SK-N-SH (cell line): ENCODE results near the gene SLC34A3. TPM values are rescaled to one million over a fixed set of nuclear protein-coding genes. Genes with fewer than 3 reads are reported as not detected.

Source experiments
- CTCF ChIA-PET: fragments of 300-600, 350-600 bp; formaldehyde crosslinking; extraction: SDS; loops from one replicate; lab custom pipeline; 2021; lab: Yijun Ruan, JAX
- POLR2A ChIA-PET: fragments of 350-600 bp; sonication (Branson Sonifier 250); formaldehyde crosslinking; extraction: SDS; loops from one replicate; lab custom pipeline; 2020; ENCODE audit warnings: antibody characterized with exemption, inconsistent platforms; lab: Yijun Ruan, JAX
- DNase-seq: peaks from one replicate; pipeline ENCODE4 v3.0.0; 2012
- H2AFZ ChIP-seq: fragments of 200-600 bp; sonication (generic); 2 replicates; pipeline ENCODE4 v1.8.1; 2016; ENCODE audit warnings: antibody characterized with exemption, mild to moderate bottlenecking, low read depth
- H3F3A ChIP-seq: fragments of 200-600 bp; sonication (generic); replicated peaks from 2 replicates; pipeline ENCODE3; 2016; ENCODE audit warnings: antibody characterized with exemption, mild to moderate bottlenecking; ENCODE audit not compliant: insufficient read depth
- H3K27ac ChIP-seq, 2 experiments: fragments of 200-500 bp in 1 of 2; fragments of 200-600 bp in 1 of 2; sonication (Bioruptor generic) in 1 of 2; sonication (generic), shearing (Covaris generic) in 1 of 2; 2 replicates each; pipeline versions ENCODE4 v1.5.1 to v1.6.1; 2014 to 2016; ENCODE audit warnings: low read depth in 2 of 2, inconsistent platforms in 1 of 2, low read length in 1 of 2, mild to moderate bottlenecking in 1 of 2, mixed read lengths in 1 of 2
- H3K27me3 ChIP-seq: fragments of 200-600 bp; sonication (generic), shearing (Covaris generic); 2 replicates; pipeline ENCODE4 v1.6.1; 2016; ENCODE audit warnings: mixed run types; ENCODE audit not compliant: insufficient read depth
- H3K36me3 ChIP-seq, 2 experiments: fragments of 200-500 bp in 1 of 2; fragments of 200-600 bp in 1 of 2; sonication (Bioruptor generic) in 1 of 2; sonication (generic) in 1 of 2; replicated peaks in 1 of 2; 2 replicates each; pipeline versions ENCODE3 to v1.5.1; 2014 to 2016; ENCODE audit warnings: low read length in 1 of 2, mild to moderate bottlenecking in 1 of 2; ENCODE audit not compliant: insufficient read depth in 2 of 2, control insufficient read depth in 1 of 2
- H3K4me1 ChIP-seq, 2 experiments: fragments of 200-500 bp in 1 of 2; fragments of 200-600 bp in 1 of 2; sonication (Bioruptor generic) in 1 of 2; sonication (generic), shearing (Covaris generic) in 1 of 2; 2 replicates each; pipeline versions ENCODE4 v1.5.1 to v1.6.1; 2014 to 2016; ENCODE audit warnings: low read depth in 1 of 2, low read length in 1 of 2, mixed run types in 1 of 2; ENCODE audit not compliant: insufficient read depth in 2 of 2, control insufficient read depth in 1 of 2
- H3K4me2 ChIP-seq: fragments of 200-600 bp; sonication (generic), shearing (Covaris generic); 2 replicates; pipeline ENCODE4 v1.6.1; 2017; ENCODE audit warnings: mixed run types
- H3K4me3 ChIP-seq, 2 experiments: fragments of 200-500 bp in 1 of 2; fragments of 200-600 bp in 1 of 2; sonication (Bioruptor generic) in 1 of 2; sonication (generic), shearing (Covaris generic) in 1 of 2; 2 replicates each; pipeline versions ENCODE4 v1.5.1 to v1.8.1; 2014 to 2016; ENCODE audit warnings: low read depth in 2 of 2, inconsistent platforms in 1 of 2, low read length in 1 of 2, mild to moderate bottlenecking in 1 of 2, mixed read lengths in 1 of 2, moderate library complexity in 1 of 2
- H3K79me2 ChIP-seq: fragments of 200-600 bp; sonication (generic); 2 replicates; pipeline ENCODE4 v1.8.1; 2017; ENCODE audit warnings: mild to moderate bottlenecking; ENCODE audit not compliant: insufficient read depth
- H3K9ac ChIP-seq: fragments of 200-600 bp; sonication (generic); 2 replicates; pipeline ENCODE4 v1.6.1; 2017; ENCODE audit warnings: mixed run types
- H3K9me2 ChIP-seq: fragments of 200-600 bp; sonication (generic); 2 replicates; pipeline ENCODE4 v1.6.1; 2017; ENCODE audit warnings: mixed run types
- H3K9me3 ChIP-seq: fragments of 200-600 bp; sonication (generic); 2 replicates; pipeline ENCODE4 v1.6.1; 2017; ENCODE audit warnings: mixed run types, mild to moderate bottlenecking, moderate library complexity
- H4K20me1 ChIP-seq: fragments of 200-600 bp; sonication (generic); 2 replicates; pipeline ENCODE4 v1.6.1; 2017; ENCODE audit warnings: mild to moderate bottlenecking, mixed run types; ENCODE audit not compliant: insufficient read depth
- ELF1 ChIP-seq: IDR thresholded peaks from 2 replicates; pipeline ENCODE4 v1.4.0; 2012
- FOXJ3 ChIP-seq: sonication (generic); formaldehyde crosslinking; IDR thresholded peaks from 2 replicates; pipeline ENCODE4 v1.5.1; 2020; ENCODE audit warnings: mild to moderate bottlenecking, missing genetic modification reagents
- MAX ChIP-seq: IDR thresholded peaks from 2 replicates; pipeline ENCODE4 v1.4.0; 2012; ENCODE audit warnings: low read depth
- MXI1 ChIP-seq: IDR thresholded peaks from 2 replicates; pipeline ENCODE4 v1.6.1; 2012; ENCODE audit warnings: mild to moderate bottlenecking, low read depth, low read length, improper control_type of control experiment
- RCOR1 ChIP-seq: fragments of 150-350 bp; IDR thresholded peaks from 2 replicates; pipeline ENCODE4 v1.6.1; 2017; ENCODE audit warnings: antibody characterized with exemption, low read length
- RFX5 ChIP-seq: IDR thresholded peaks from 2 replicates; pipeline ENCODE4 v1.6.1; 2012; ENCODE audit warnings: mild to moderate bottlenecking, improper control_type of control experiment, low read length
- SMC3 ChIP-seq: IDR thresholded peaks from 2 replicates; pipeline ENCODE4 v1.6.1; 2012; ENCODE audit warnings: low read depth, low read length, improper control_type of control experiment
- TAF1 ChIP-seq: IDR thresholded peaks from 2 replicates; pipeline ENCODE4 v1.6.1; 2012; ENCODE audit warnings: low read depth, mild to moderate bottlenecking, low read length, moderate library complexity, borderline replicate concordance
- WGBS: methylation state at CpG from one replicate; pipeline ENCODE4 v1.1.6; 2017; ENCODE audit warnings: low lambda C conversion rate; 5-methylcytosine and 5-hydroxymethylcytosine counted together
- polyA plus RNA-seq, 3 experiments: library from polyadenylated mRNA; depleted of rRNA; stranded (reverse); fragments of >200 nt; gene quantifications; 2 replicates each; pipeline ENCODE4 v1.2.3, GENCODE V29; 2012

SLC34A3 gene
- polyA plus RNA-seq, 1 of the 3 experiments (the other 2 are of a cell fraction) = not detected

- Histone ChIP-seq H3K36me3 (no peaks in the 10 kb centered on the region), H3K79me2 (peaks cover 12% of the 10 kb centered on the region), H3K4me2 (no peak overlapping the region), H4K20me1 (no peaks in the 10 kb centered on the region)
- no peak for DNase-seq
- CTCF ChIA-PET = no interaction called here
- TF ChIP-seq TAF1 (no peak), SMC3 (no peak), ELF1 (no peak), MXI1 (no peak)
- TF ChIP-seq, all 33 proteins: peak for 0
- peaks cover 1 to 26% of the 10 kb centered on the region in 2 experiments; a peak in 2 of 4 replicates for H3K4me1 ChIP-seq
- no peaks in the 10 kb centered on the region for H3K9me2 ChIP-seq
- H3K4me3 ChIP-seq = no peak overlapping the region
- H3F3A ChIP-seq = peaks cover 3% of the 10 kb centered on the region
- H3K9ac ChIP-seq = no peak overlapping the region
- no peaks in the 10 kb centered on the region for H3K27me3 ChIP-seq
- POLR2A ChIA-PET = no interaction called here
- no peak overlapping the region for H2AFZ ChIP-seq
- H3K9me3 ChIP-seq = no peaks in the 10 kb centered on the region
- WGBS = 65% methylated on average over 14 of the region's 40 CpGs
- no peak overlapping the region for H3K27ac ChIP-seq
Measured at GRCh38 chr9:137233143-137233980, 2.7 kb downstream of the SLC34A3 start.

- Histone ChIP-seq H3F3A (peaks cover 3% of the 10 kb centered on the region), H3K79me2 (peaks cover 21% of the 10 kb centered on the region), H3K9me2 (no peaks in the 10 kb centered on the region), H2AFZ (no peak overlapping the region), H3K4me1 (peaks cover 9 to 26% of the 10 kb centered on the region in 2 experiments; a peak in 2 of 4 replicates), H3K9ac (no peak overlapping the region), H3K9me3 (no peaks in the 10 kb centered on the region), H3K4me3 (no peak overlapping the region), H3K27me3 (no peaks in the 10 kb centered on the region), H4K20me1 (no peaks in the 10 kb centered on the region), H3K4me2 (no peak overlapping the region), H3K36me3 (no peaks in the 10 kb centered on the region), H3K27ac (no peak overlapping the region)
- ChIA-PET CTCF (interaction anchor here (1.1 to 1.4 kb wide), 3 partner anchors 31 to 179 kb away, joined by 3 to 5 read pairs (median 3); no protein-coding TSS in a partner anchor), POLR2A (no interaction called here)
- 81% methylated on average over 10 of the region's 40 CpGs for WGBS
- no peak for TF ChIP-seq MXI1
- no peak for TF ChIP-seq RCOR1
- no peak for DNase-seq
Measured at GRCh38 chr9:137234055-137234697, 3.5 kb downstream of the SLC34A3 start.

- no peaks in the 10 kb centered on the region for H3K9me2 ChIP-seq
- no peaks in the 10 kb centered on the region for H3K36me3 ChIP-seq
- no peaks in the 10 kb centered on the region for H4K20me1 ChIP-seq
- H3K9ac ChIP-seq = no peak overlapping the region
- no peak overlapping the region for H3K4me3 ChIP-seq
- peaks cover 9 to 22% of the 10 kb centered on the region in 2 experiments; a peak in 2 of 4 replicates for H3K4me1 ChIP-seq
- H2AFZ ChIP-seq = no peak overlapping the region
- POLR2A ChIA-PET = no interaction called here
- H3K27me3 ChIP-seq = no peaks in the 10 kb centered on the region
- H3K9me3 ChIP-seq = no peaks in the 10 kb centered on the region
- TF ChIP-seq RFX5 (no peak), FOXJ3 (no peak), MAX (no peak)
- CTCF ChIA-PET = interaction anchor here (1.1 to 4.5 kb wide), 6 partner anchors 10 to 179 kb away, joined by 3 to 95 read pairs (median 4); partner anchors contain the start of genes CYSRT1, DPP7, RNF208 and RNF224
- no peak for DNase-seq
- peaks cover 27% of the 10 kb centered on the region for H3K79me2 ChIP-seq
- peaks cover 8% of the 10 kb centered on the region for H3F3A ChIP-seq
- no peak overlapping the region for H3K4me2 ChIP-seq
- WGBS = 87% methylated on average over 16 of the region's 18 CpGs
- no peak overlapping the region for H3K27ac ChIP-seq
Measured at GRCh38 chr9:137234758-137235423, 4.2 kb downstream of the SLC34A3 start.
